ENCODE measurements around the gene RPS6KA2.
"Not testable (repeated sequence)": the region's sequence is repeated elsewhere in the genome, so short reads cannot be mapped to it uniquely, and the experiment has no call there.

Gene RPS6KA2

DNA sequence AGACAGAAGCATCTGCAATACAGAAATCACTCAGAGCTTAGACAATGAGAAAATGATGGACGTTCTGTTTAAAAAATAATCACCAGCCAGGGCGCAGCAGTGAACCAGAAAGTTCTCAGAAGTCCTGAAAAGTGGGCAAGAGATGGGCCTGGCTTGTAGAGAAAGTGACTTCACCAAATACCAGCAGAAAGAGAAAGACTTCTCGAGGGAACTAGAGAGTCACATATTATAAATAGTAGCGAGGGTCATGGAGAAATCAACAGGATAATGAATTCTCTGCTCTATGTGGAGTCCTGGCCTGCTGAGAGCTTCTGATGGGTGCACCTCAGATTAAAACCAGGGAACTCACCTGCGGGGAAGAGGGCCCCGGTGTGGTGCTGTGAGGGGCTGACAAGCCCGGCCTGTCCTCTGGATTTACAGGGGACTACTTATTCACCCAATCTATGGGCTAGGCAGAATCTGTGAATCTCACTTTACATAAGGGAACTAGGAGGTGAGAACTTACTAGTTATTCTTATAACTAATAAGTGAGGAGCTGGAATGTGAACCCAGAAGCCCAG, 35.0 kb downstream of the RPS6KA2 start:
- DNase-seq (ENCODE audit: low read depth in 2 of 2), result no peak

DNA sequence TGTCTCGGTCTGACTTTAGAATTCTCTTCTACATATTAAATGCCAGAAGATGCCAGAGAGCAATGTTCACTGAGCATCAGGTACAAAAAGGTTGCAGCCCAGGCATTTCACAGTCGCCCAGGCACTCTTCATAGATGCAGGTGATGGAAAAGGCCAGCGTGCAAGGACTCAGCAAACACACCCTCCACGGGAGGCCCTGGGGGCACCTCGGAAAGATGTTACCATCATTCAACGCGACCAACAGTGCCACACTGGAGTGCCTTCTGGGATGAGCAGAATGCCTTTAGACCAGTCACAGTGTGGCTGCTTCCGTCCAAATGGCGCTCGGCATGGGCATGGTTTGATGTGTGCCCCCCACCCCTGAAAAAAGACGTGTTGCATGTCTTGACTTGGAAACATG, 36.0 kb downstream of the RPS6KA2 start:
- no peak for DNase-seq (ENCODE audit: low read depth in 2 of 2)

DNA sequence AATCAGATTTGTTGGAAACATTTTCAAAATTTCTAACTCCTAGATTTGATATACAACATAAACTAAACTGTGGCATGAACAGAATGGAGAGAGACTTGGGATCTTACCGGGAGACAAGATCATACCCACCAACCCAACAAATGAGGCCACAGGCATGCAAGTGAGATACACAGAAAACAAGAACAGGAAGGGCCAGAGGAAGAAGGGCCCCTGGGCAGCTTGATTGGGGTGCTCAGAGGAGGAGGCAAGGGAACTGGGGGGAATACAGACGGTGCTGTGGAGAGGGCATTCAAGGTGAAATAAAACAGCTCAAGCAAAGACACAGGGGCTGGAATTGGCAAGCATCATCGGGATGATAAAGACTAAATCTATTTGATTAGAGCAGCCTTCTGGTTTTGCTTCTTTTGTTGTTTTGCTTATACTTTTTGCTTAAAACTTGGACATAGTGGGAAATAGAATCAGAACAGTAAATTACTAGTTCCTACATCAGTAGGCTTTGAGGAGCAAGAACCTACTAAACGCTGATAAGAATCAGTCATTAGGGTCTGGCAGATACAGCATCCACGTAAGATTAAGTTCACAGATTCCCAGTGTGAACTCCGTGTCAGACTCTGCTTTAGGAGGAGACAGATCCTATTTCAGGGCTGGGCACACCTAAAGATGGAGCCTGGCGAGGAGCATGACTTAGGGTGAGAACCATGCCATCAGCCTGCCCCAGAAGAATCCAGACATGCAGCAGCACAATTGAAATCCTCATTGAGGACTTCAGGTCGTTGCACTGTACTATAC, 37.1 kb downstream of the RPS6KA2 start:
- DNase-seq (ENCODE audit: low read depth in 2 of 2), result no peak

DNA sequence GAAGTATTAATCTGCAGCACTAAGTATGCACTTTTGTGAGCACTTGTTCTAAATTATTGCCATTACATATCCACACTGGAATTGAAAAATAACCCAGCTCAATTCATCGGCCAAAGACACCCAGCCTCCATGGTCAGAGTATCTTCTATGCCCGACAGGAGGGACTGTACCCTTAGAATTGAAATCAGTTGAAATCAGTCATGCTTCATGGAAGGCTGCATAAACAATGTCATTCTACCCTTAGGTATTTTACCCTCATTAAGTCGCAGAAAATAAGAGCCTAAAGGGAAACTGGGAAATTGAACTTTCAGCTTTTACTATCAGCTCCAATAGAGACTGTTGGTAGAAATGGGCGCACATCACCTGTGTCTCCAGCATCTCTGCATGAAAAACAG, 37.7 kb downstream of the RPS6KA2 start:
- no peak for DNase-seq (ENCODE audit: low read depth in 2 of 2)

DNA sequence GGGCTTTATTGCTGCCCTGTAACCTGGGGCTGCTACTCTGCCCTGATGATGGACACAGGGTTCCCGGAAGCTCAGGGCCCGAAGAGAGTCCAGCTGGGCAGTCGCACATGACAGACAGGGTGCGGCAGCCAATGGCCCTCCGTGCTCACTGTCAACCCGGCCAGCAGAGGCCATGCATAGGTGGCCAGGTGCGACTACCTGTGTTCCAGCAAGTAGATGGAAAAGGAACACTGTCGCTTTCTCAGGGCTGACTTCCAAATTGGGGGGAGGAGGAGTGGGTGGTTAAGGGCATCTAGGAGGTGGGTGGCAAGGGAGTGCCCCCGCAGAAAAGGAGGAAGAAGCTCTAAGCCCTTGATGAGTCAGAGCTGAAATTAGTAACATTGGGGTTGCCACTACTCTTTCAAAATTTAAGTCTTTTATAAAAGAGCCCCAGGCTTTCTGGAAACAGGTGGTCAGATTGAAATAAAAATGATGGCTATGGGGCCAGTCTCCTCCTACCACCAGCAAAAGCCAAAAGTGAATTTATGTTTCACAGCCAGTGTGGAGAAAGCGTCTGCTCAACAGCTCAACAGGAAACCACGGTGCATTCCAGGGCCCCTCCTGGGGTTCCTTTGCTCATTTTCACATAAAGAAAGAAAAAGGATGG, 38.2 kb downstream of the RPS6KA2 start:
- DNase-seq (ENCODE audit: low read depth in 2 of 2), result no peak

DNA sequence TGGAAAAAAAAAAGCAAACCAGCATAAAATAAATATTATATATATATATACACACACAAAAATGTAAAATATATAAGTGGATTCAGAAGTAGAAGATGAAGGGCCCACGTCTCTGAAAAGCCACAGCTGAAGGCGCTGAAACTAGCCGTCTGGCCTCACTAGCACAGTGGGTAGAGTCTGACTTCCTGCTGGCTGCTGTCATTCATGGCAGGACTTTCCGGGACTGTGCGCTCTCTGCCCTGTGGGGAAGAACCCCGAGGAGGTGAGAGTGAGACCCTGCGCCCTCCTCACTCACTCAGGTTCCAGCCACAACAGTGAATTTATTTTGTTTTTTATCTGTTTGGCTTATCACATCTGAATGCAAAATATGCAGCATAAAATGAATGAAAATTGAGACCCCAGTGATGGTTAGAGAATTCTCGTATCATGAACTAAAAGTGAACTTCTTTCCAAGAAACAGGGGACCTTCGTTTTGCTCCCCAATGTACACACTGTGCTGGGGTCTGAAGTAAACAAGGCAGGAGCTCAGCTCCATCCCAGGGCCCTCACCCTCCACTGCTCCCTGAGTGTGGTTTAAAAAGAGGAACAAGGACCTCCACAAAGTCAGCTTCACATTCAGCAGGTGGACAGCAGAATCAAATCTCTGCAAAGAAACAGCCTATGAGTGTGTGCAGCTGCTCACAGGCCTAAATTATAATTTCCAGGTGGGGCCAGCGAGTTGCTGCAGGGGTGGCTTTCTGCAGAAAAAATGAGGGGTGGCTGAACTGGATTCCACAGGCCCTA, 39.2 kb downstream of the RPS6KA2 start:
- DNase-seq (ENCODE audit: low read depth in 2 of 2), result no peak

DNA sequence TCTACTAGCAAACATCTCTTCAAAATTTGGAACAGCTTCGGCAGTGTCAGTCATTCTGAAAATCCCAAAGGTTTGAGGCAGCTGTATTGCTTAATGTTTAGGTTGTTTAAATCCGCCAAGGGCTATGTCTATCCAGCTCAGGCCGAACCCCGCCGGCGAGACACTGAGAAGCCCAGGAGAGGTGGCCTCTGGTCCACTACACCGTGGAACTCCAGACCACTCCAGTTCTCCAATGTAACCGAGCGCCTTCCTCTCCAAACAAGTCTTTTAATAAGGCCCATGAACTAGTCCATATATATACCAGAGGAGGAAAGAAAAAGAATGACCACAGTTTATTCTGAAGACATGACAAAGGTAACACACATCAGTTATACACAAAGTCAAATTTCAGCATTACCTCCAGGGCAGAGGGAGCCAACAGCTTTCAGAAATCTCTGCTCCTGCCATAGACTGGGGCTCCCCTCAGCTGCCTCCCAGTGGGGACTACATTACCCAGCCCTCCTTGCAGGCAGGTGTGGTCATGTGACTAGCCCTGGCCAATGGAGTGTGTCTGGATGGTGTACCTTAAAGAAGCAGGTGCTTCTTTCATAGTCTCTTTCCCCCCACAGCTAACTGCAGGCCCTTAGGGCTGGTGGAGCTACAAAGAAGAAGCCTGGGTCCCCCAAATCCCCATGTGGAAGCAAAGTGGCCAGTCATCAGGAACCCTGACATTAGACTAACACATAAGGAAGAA, 40.5 kb downstream of the RPS6KA2 start, which contains the start of gene RAMACL:
Gene RAMACL, minus strand, starts transcription at position 255 of the 733 bp plus-strand sequence. Its CDS starts 201 bp downstream, at position 54.
- peak in 1 of 2 donors; percentile 19 for DNase-seq (ENCODE audit: low read depth in 2 of 2)

DNA sequence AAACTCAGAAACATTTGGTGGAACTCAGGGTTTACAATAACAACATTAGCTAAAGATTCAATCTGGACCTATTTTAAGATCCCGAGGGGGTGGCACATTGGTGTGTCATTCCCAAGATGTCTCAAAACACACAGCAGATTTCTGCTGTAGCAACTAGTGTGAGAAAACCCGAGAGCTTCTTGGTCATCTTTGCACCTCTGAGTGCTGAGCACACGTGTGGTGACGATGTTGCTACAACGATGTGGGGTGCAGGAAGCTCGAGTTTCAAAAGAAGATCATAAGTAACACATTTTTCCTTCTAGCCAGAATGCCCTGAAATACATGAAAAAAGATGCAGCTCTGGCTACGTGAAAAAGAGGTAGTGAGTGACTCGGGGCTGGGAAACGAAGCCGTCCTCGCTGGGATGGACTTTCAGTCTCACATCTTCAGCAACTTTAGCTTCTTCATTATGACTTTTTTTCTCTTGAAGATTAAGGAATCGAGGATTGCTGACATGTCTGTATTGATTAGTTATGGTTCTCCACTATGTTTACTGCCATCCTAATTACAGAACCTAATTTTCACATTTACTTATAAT, 42.1 kb downstream of the RPS6KA2 start:
- DNase-seq (ENCODE audit: low read depth in 2 of 2), result no peak

DNA sequence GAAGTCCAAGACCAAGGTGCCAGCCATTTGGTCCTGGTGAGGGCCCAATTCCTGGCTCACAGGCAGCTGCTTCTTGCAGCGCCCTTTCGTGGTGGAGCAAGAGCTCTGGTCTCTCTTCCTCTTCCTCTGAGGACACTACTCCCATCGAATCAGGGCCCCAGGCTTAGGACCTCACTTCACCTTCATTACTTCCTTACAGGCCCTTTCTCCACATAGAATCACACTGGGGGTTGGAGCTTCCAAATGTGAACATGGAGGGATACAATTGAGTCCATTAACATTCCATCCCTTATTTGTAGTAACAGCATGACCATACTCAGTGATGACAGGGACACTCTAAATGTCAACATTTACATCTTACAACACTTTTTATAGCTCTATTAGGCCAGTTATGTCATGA, 42.9 kb downstream of the RPS6KA2 start:
- DNase-seq (ENCODE audit: low read depth in 2 of 2), result no peak

DNA sequence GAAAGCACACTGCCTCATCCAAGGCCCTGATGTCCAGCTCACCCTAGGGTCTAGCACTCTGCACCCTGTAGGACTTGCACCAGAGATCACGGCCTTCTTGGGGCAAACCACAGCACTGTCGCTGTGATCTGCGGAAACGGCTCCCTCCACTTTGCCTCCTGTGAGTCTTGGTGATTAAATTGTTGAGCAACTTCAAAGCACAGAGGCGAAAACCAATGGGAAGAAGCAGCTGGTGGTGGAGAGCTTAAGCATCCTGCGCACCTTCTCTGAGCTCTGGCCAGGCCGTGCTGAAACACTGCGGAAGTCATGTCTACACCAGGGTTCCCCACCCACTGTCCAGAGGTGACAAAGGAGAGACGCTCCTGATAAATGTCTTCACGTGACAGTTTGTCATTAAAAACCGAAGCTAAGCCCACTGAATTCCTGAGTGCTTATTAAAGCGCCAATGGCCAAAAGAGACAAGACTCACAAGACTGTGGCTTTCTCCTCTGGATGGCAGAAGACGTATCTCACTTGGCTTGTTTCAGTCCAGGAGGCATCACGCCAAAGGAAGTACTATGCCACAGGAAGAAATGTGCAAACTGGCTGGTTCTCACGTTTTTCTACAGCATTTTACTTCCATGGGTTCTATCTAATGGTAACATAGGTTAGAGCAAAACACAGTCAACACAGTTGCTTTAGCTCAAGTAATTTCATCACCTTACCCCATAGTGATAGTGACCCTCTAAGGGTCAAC, 43.7 kb downstream of the RPS6KA2 start:
- no peak for DNase-seq (ENCODE audit: low read depth in 2 of 2)

DNA sequence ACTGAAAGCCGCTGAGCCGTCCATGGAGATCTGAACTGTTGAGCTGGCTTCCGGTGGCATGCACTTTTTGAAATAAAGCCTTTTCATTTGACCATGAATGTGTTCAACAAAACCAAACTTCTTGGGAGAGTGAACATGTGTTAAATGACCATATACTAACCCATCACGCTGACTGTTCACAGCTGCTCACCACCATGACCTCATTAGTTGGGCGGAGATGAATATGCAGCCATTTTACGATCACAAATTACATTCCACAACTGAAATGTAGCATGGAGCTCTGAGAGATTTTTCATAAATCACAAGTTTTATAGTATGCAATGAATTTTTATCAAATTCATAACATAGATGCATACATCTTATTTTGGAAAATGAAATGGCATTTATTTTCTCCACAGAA, 44.8 kb downstream of the RPS6KA2 start:
- no peak for DNase-seq (ENCODE audit: low read depth in 2 of 2)

DNA sequence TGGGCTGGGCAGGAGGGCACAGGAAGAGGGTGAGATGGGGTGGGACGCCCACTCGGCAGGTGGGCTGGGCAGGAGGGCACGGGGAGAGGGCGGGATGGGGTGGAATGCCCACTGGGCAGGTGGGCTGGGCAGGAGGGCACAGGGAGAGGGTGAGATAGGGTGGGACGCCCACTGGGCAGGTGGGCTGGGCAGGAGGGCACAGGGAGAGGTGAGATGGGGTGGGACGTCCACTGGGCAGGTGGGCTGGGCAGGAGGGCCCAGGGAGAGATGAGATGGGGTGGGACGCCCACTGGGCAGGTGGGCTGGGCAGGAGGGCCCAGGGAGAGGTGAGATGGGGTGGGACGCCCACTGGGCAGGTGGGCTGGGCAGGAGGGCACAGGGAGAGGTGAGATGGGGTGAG, 45.2 kb downstream of the RPS6KA2 start:
- DNase-seq (ENCODE audit: low read depth in 2 of 2), result not testable (repeated sequence)

DNA sequence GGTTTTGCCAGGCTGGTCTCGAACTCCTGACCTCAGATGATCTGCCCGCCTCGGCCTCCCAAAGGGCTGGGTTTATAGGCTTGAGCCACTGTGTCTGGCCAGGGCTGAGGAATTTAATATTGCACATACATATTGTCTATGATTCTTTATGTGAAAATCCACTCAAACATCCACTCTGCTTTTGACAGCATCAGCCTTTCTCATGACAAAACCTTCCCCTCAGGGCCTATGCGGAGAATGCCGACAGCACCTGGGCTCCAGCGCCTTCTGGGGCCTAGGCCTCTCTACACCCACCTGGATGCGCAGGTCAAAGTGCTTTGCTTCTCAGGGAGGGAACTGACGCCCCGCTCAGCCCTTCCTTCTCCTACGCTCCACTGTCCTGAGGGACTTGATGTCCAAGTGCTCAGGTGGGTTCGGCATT, 46.0 kb downstream of the RPS6KA2 start:
- DNase-seq (ENCODE audit: low read depth in 2 of 2), result no peak

DNA sequence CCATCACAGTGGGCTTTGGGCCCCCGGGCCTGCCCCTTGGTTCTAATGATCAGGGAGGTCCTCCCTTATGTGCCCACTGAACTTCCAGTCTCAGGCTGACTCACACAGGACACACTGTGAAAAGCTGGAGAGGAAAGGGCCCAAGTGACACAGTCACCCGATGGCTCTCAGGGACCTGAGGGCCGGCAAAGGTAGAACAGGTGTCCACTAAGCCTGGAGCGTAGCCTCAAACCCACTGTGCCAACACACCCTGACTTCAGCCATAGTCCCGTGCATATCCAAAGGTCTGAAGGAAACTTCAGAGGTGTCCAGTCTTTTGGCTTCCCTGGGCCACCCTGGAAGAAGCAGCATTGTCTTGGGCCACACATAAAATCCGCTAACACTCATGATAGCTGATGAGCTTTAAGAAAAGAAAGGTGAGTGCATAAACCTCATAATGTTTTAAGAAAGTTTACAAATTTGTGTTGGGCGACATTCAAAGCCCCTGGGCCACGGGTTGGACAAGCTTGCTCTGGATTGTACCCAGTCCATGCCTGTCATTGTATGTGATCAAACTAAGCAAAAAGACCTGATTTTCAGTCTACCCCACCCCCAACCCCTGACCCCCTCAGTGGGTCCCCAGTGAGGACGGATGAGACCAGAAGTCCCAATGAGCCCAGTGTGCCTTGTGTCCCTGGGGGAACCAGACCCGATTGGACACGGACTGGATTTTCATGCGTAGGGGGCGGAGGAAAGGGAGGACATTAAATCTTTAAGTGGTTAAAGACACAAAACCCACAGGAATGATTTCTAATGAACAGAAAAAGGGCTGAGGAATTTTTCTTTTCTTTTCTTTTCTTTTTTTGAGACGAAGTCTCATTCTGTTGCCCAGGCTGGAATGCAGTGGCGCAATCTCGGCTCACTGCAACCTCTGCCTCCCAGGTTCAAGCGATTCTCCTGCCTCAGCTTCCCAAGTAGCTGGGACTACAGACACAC, 46.7 kb downstream of the RPS6KA2 start:
- DNase-seq (ENCODE audit: low read depth in 2 of 2), result no peak

DNA sequence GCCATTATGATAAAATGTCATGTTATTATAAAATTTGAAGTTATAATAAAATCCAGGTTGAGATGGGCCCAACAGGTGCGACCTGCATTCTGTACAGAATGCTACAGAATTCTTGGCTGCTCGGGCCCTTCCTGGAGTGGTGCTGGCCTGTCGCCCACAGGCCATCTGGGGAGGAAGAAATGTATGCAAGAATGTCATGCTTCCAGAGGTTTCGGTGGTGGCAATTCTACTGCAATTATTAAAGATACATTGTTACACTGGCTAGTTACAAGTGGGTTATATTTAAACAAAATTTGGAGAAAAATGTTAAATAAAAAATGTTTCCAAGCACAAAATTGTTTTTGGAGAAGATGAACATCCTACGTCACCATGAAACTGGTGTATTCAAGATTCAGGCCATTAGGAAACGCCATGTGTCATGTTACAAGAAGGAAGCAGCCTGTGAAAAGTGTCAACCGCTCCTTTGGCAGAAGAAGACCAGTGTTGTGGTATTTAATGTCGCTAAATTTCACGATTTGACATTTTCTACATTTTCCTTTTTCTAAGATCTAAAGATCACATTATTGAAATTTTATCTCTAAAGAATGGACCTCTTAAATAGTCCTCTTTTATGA, 47.7 kb downstream of the RPS6KA2 start:
- no peak for DNase-seq (ENCODE audit: low read depth in 2 of 2)

DNA sequence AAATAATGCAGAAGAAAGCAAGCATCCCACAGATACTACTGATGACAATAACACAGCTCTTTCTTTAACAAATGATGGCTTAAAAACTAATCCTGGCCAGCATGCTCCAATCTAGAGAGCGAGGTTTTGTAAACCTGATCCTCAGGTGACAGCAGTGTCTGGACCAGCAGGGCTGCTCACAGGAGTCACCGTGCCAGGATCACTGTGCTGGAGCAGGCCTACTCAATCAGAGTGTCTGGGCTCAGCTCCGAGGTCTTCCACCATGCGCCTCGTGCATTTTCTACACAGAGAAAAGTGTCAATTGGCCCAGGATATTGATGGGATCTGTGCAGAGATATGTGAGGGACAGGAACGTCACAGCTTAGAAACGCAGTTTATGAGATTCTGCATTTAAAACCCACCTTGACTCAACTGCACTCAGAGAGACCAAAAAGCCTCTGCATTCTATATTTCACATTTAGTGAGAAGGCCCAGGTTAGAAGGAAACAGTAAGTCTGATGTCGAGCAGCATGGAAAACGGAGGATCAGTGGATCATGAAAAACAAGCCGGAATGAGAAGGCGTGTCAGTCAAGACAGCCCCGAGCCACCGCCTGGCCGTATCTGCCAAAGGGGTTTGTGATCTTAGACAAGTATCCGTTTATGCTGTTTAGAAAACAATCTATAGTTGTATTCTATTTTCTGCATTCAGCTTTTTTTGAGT, 48.4 kb downstream of the RPS6KA2 start:
- no peak for DNase-seq (ENCODE audit: low read depth in 2 of 2)

DNA sequence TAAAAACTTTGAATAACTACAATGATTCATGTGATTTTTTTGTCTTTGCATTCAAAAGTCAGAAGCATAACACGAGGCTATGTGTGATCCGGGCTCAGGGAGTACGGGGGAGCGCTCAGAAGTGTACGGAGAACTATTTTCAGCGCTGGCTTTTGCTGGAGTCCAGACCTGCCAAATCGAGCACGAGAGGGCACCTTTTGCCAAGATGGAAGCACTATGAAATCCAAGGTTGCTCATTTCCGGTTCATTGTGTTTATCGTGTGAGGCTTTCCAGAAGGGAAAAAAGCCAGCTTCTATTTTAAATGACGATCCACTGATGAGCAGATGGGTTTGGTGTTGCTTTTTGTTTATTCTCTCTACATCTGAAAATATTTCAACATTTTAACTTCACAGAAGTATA, 51.8 kb downstream of the RPS6KA2 start:
- DNase-seq (ENCODE audit: low read depth in 2 of 2), result no peak

DNA sequence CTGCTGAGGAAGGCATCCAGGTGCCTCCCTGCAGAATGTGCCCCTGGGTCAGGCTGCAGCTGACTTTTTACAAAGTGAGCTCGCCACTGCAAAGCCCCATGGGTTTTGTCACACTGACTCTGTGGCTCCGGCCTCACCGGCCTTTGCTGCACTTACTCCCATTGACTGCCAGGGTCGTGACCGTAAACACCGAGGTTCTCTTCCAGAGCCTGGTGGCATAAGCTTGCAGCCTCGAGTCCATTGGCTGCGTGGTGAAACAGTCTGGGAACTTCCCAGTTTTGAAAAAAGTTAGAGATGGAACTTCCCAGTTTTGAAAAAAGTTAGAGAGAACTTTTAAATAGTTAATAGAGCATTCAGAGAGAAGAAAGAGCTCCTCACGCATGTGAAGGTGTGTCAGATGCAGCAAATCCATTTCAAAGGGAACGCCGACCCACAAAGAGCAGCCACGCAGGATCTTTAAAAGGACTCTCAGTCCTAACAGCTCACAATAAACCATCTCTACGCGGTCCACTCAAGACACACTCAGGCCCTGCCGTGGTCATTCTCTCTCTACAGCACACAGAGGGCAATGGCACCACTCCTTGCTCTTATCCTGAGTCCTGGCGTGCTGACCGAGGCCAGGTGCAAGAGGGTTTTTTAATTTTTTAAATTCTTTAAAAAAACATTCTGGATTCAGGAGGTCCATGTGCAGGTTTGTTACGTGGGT, 53.4 kb downstream of the RPS6KA2 start:
- DNase-seq (ENCODE audit: low read depth in 2 of 2), result no peak

Data from stimulated activated CD8-positive, alpha-beta memory T cell treated with anti-CD3 and anti-CD28 coated beads, Interleukin-7, amount 100 ng/mL, for 4 hours (primary cell).